Measurements from ENCODE around the gene IL12RB2.
"Not testable (repeated sequence)": the region's sequence is repeated elsewhere in the genome, so short reads cannot be mapped to it uniquely, and the experiment has no call there.

- not testable (repeated sequence) for TF ChIP-seq CTCF (IDR thresholded peaks at IDR 0.05); EZH2 (IDR thresholded peaks at IDR 0.05; ENCODE audit: borderline replicate concordance, insufficient read depth, low read depth, low read length, poor library complexity, severe bottlenecking)
These were observed 138.3 kb downstream of the IL12RB2 start for GRCh38 chr1:67446014-67446413.
